Stimulated activated CD4-positive, alpha-beta T cell treated with anti-CD3 and anti-CD28 coated beads, Interleukin-12 subunit alpha, Interleukin-12 subunit beta, amount 100 ng/mL, for 24 hours (primary cell): ENCODE results near the gene PTPRN2.

Experiments used
- DNase-seq, 2 experiments: peaks; one replicate each; pipeline ENCODE4 v3.0.0-alpha.2; 2020; ENCODE audit warnings: low read depth in 2 of 2

The PTPRN2 gene

DNA sequence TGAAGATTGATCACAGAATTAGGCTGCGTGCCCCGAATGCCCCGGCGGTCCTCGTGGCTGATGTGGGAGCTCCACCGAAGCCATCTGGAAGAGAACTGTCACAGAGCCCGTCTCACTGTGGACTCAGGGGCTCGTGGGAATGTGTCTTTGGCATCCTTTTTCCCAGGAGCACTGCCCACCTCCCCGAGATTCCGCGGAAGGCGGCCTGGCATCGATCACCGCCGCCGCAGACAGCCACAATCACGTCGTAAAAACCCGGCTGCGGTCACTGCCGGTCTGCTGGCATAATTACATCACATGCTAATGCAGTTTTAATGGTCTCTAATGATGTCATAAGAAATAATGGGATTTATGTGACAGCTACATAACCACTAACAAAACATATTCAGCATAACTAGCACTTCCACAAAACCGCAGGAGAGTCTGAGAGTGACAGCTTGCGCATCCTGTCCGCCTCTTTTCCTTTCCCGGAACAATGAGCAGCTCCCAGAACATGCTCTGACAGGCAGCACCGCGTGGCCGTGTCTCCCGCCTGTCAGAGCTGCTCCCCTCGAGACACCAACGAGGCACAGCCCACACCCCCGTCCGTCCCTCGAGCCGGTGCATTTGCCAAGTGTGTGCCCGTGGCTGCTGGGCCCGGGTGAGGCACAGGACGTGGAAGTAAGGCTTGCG lies 490.0 kb downstream of the PTPRN2 start:
- DNase-seq, result no peak

DNA sequence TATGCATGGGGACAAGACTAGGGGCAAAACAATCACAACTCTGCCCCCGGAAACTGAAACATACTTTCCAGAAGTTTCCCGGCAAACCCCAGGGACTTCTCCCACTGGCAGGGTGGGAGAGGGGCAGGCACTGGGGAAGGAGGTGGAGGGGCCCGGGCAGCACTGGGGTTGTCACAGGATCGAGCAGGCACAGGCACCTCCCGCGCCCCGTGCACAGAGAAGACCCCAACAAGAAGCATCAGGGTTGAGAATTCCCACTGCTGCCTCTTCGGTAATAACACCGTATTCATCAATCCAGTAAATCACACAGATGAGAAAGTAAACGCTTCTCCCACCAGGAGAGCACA lies 490.5 kb downstream of the PTPRN2 start:
- no peak for DNase-seq

DNA sequence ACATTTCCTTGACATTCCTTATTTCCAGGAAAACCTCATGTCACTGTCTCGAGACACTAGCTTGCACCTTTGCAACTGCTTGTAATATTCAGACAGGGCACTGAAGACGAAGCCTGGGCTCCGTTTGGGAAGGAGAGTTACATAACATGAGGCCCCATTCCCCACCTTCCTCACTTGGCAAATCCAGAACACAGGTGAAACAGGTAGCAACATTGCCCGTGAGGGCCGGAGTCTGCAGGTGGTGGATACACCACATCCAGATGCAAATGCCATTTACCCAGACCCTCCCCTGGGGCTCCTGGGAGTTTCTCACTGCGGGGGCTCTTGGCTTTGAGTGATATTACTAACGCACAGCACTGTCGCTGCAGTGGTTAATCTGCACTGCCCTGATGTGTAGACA lies 491.0 kb downstream of the PTPRN2 start:
- DNase-seq, result no peak

DNA sequence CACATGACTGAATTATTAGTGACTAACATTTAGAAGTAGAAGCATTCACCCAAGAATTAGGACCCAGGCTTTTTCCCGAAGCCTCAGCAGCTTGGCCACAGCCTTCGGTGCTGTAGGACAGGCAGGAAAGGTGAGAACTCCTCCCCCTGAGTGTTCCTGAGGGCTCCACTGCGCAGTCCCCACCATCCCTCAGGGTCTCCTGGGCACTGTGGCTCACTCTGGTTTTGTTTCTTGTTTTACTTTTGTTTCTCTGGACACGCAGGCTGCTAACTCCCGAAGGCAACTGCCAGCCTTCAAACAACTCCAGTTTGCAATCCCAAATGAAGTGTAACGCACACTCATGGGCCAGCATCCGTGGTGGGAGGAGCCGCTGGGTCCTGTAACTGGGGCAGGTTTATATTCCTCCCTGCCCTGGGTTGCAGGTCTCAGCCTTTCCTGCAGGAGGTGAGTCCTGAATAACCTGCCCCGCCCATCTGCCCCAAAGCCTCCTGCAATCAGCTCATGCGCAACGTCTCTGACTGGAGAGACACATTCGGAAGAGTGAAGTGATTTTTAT lies 492.9 kb downstream of the PTPRN2 start:
- DNase-seq, result no peak

GRCh38 chr7:158094046-158094445 lies 493.6 kb downstream of the PTPRN2 start:
- DNase-seq, result no peak

DNA sequence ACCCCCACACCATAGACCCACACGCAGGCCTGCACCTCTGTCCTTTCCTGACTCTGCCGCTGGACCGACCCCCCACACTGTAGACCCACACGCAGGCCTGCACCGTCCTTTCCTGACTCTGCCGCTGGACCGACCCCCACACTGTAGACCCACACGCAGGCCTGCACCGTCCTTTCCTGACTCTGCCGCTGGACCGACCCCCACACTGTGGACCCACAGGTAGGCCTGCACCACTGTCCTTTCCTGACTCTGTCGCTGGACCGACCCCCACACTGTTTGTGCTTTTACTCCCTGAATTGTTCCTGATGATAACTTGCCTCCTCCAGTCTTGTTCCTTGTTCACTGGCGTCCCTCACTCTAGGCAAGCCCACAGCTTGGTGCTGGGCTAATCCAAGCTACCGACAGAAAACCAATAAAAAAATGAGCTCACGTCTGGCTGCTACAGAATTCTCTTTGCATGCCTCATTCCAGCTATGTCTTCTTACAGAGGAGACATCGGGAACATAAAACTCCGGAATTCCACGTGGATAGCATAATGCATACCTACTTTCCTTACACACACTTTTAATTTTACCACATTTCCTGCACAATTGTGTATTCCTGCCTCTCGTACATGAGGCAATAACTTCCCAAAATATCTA lies 494.3 kb downstream of the PTPRN2 start:
- DNase-seq, result no peak

- no peak for DNase-seq
Observed at GRCh38 chr7:158087196-158087595, 500.4 kb downstream of the PTPRN2 start.

DNA sequence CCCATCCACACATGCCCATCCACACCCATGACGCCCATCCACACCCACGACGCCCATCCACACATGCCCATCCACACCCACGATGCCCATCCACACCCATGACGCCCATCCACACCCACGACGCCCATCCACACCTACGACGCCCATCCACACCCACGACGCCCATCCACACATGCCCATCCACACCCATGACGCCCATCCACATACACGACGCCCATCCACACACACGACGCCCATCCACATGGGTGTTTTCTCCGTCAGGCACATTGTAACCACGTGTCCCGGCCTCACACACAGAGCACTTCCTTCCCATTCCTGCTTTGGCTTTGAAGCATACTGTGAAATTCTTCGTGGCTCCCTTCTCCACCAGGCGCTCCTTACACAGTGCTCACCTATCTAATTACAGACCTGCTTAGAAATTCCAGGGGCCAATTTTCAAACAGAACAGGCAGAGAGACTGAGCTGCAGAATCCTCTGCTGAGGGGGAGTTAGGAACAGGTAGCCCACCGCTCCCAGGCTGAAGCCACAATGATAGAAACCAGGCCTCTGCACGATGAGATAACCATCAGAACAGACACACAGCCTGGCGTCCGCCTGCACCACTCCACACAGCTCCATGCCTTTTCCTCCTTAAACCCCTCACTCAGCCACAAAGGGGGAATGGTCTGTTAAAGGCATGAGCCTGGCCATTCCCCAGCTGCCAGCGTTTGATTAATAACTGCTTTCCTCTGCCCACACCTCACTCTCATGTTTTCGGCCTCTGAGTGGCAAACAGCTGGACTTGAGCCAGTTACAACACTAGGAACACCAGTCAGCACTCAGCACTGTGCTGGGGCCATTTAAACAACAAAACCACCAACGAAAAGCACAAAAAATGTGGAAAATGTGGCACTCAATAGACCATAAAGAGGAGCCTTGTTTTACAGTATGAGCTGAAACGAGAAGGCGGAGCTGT lies 501.6 kb downstream of the PTPRN2 start:
- DNase-seq, result no peak

DNA sequence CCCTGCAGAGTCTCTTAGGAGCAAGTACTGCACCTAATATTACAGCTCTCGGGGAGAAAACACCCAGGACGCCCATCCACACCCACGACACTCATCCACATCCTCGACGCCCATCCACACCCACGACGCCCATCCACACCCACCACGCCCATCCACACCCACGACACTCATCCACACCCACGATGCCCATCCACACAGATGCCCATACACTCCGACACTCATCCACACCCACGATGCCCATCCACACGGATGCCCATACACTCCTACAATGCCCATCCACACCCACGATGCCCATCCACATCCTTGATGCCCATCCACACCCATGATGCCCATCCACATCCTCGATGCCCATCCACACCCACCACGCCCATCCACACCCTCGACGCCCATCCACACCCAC lies 503.1 kb downstream of the PTPRN2 start:
- no peak for DNase-seq

DNA sequence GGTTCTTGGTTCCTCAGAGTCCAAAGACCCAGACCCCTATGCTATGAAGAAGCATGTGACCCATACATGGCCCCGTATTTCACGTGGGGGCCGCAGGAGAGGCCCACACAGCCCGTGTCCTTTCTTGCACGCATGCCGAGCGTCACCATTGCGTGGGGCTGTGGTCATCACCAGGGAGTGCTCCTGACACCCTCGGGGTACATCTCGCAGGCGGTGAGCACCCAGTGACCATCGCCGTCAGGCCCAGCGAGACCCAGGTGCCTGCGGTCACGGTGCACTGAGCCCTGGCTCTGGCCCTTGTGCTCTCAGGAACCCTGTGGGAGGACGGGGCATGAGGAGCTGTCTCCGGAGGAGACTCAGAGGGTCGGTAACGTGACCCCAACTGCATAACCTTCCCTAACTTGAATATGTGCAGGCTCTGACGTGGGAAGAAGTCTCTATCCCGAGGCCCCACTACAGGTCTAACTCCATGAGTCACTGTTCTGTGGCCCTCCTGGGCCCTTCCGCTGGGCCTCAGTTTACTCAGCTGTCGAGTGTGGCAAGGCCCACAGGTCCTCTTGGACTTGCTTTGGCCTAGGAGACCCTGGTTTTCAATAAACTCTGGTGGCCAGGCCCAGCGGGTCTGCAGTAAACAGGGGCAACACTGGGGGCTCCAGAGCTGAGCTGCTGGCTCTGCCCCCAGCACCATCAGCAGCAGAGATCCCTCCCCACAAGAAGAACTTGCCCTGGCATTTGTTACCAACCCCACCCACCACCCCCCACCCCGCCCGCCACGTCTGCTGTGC lies 503.9 kb downstream of the PTPRN2 start:
- no peak for DNase-seq

DNA sequence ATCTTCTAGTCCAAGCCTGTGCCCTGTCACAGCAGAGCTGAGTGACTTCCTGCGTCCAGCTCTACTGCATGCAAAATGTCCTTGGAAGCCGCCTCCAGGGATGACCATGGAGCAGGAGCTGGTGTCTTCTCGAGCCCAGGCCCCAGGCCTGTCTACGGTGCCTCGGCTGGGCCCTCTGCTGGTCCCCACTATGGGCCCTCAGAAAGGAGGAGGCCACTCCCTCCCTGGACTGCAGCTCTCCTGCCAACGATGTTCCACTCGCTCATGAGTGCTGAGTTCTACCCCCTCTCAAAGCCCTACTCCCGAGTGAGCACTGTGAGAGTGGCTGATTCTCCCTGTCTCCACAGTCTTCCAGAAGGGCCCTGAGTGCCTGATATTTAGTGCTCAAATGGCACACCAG lies 504.9 kb downstream of the PTPRN2 start:
- no peak for DNase-seq

GRCh38 chr7:158080899-158081445 lies 506.7 kb downstream of the PTPRN2 start:
- no peak for DNase-seq

- DNase-seq, result no peak
Observed at GRCh38 chr7:158077934-158078910, 509.4 kb downstream of the PTPRN2 start.

GRCh38 chr7:158077151-158077840 lies 510.3 kb downstream of the PTPRN2 start:
- DNase-seq, result no peak

DNA sequence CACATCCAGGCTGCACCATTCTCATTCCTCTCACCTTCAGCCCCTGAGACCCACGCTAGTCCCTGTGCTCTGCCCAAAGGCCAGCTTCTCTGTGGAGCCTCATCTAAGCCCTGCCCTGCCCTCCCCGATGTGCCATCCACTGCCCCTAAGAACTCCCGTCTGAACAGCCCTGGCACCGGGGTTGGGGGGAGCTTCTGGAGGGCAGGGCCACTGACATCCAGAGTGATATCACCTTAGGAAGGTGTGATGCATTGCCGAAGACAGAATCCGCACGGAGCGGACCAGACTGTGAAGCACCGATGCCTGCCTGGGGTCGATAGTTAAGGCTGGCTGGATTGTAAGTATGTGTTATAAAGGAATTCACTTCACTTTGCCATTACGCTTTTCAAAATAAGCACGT lies 511.0 kb downstream of the PTPRN2 start:
- no peak for DNase-seq

DNA sequence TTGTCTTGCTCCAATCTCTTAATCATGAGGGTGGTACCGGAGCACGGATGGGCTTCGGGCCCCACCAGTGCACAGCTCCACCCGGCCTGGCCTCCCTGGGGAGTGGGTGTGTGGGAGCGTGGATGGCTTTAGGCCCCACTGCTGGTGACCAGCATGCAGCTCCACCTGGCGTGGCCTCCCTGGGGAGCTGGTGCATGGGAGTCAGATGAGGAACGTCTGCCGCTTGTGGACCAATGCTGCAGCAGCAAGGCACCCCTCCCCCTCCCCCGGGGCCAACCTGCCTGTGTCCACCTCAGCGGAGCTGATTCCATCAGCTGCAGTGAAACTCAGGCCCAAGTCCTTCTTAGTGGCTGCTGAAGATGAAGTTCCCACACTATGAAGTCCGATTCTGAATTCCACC lies 511.4 kb downstream of the PTPRN2 start:
- DNase-seq, result no peak

- DNase-seq, result no peak
Observed at GRCh38 chr7:158075633-158076001, 512.0 kb downstream of the PTPRN2 start.

GRCh38 chr7:158074896-158075632 lies 512.6 kb downstream of the PTPRN2 start:
- no peak for DNase-seq
